Activated CD4-positive, alpha-beta T cell treated with anti-CD3 and anti-CD28 coated beads, Interleukin-2, amount 10 ng/mL, durations not matched to agents 7 days and 5 days (primary cell): ENCODE measurements around the gene CXXC1. TPM values are rescaled to one million over a fixed set of nuclear protein-coding genes. Genes with fewer than 3 reads are reported as not detected.
"Not testable (repeated sequence)": the region's sequence is repeated elsewhere in the genome, so short reads cannot be mapped to it uniquely, and the experiment has no call there.

Source experiments
- CTCF ChIA-PET: fragments of 350-600 bp; sonication (Branson Sonifier 250); formaldehyde crosslinking; loops from one replicate; lab custom pipeline; 2021; ENCODE audit warnings: antibody characterized with exemption; lab: Charles Lee
- POLR2A ChIA-PET: fragments of 350-600 bp; sonication (Branson Sonifier 250); formaldehyde crosslinking; loops from one replicate; lab custom pipeline; 2021; ENCODE audit warnings: antibody characterized with exemption; lab: Charles Lee
- DNase-seq: peaks from one replicate; pipeline ENCODE4 v3.0.0-alpha.2; 2020
- H3K27ac Mint-ChIP-seq: one replicate; pipeline ENCODE4 v1.8.0; 2021; ENCODE audit warnings: mild to moderate bottlenecking, moderate library complexity, mixed read lengths
- H3K27me3 Mint-ChIP-seq: one replicate; pipeline ENCODE4 v1.8.0; 2021; ENCODE audit warnings: mixed read lengths
- H3K36me3 Mint-ChIP-seq: one replicate; pipeline ENCODE4 v1.8.0; 2021; ENCODE audit warnings: low read depth, mixed read lengths
- H3K4me1 Mint-ChIP-seq: one replicate; pipeline ENCODE4 v1.8.0; 2021; ENCODE audit warnings: mixed read lengths
- H3K4me3 Mint-ChIP-seq: one replicate; pipeline ENCODE4 v1.8.0; 2021; ENCODE audit warnings: mild to moderate bottlenecking, moderate library complexity, mixed read lengths
- H3K9me3 Mint-ChIP-seq: one replicate; pipeline ENCODE4 v1.8.0; 2021; ENCODE audit warnings: mixed read lengths
- total RNA-seq, 2 experiments: library from RNA; stranded (reverse); gene quantifications; one replicate each; pipeline ENCODE4 v1.2.3, GENCODE V29; 2021

Gene CXXC1
- total RNA-seq, 2 experiments from 2014 or later, result 125 to 139 TPM

GRCh38 chr18:50250935-50251334 is 36.6 kb downstream of the CXXC1 start:
- H3K27me3 Mint-ChIP-seq, result no peaks in the 10 kb centered on the region
- H3K4me3 Mint-ChIP-seq, result no peak overlapping the region
- DNase-seq, result no peak
- no peaks in the 10 kb centered on the region for H3K9me3 Mint-ChIP-seq
- ChIA-PET POLR2A (interaction anchor here (0.6 kb wide), 1 partner anchor 985 kb away, joined by 4 read pairs; no protein-coding TSS in a partner anchor), CTCF (no interaction called here)
- H3K4me1 Mint-ChIP-seq, result peaks cover 2% of the 10 kb centered on the region
- H3K36me3 Mint-ChIP-seq, result no peaks in the 10 kb centered on the region
- H3K27ac Mint-ChIP-seq, result no peak overlapping the region

DNA sequence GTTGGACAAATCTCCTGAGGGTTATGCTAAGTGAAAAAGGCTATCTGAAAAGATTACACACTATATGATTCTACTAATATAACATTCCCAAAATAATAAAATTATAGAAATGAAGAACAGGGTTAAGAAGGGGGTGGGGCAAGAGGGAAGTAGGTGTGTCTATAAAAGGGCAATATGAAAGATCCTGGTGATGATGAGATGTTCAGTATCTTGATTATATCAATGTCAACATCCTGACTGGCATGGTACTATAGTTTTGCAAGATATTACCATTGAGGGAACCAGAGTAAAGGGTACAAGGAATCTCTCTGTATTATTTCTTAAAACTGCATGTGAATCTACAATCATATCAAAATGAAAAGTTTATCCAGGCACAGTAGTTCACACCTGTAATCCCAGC is 37.9 kb downstream of the CXXC1 start:
- POLR2A ChIA-PET, result no interaction called here
- H3K27ac Mint-ChIP-seq, result no peak overlapping the region
- CTCF ChIA-PET, result no interaction called here
- no peaks in the 10 kb centered on the region for H3K36me3 Mint-ChIP-seq
- peaks cover 2% of the 10 kb centered on the region for H3K4me1 Mint-ChIP-seq
- no peaks in the 10 kb centered on the region for H3K9me3 Mint-ChIP-seq
- no peaks in the 10 kb centered on the region for H3K27me3 Mint-ChIP-seq
- no peak for DNase-seq
- H3K4me3 Mint-ChIP-seq, result no peak overlapping the region

DNA sequence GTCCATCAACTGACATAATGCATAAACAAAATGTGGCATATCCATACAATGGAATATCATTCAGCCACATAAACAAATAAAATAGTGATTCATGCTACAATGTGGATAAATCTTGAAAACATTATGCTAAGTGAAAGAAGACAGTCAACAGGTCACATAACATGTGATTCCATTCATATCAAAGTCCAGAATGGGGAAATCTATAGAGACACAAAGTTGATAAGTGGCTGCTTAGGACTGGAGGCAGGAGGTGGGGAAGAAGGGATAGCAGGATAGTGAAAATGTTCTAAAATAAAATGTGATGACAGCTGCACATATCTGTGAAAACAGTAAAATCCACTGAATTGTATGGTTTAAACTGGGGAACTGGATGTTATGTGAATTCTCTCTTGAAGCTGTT is 39.9 kb downstream of the CXXC1 start:
- POLR2A ChIA-PET, result no interaction called here
- no peak for DNase-seq
- Mint-ChIP-seq H3K4me3 (no peak overlapping the region), H3K27ac (no peak overlapping the region), H3K36me3 (no peaks in the 10 kb centered on the region), H3K9me3 (no peaks in the 10 kb centered on the region), H3K27me3 (peaks cover 2% of the 10 kb centered on the region), H3K4me1 (peaks cover 2% of the 10 kb centered on the region)
- CTCF ChIA-PET, result no interaction called here

- H3K4me3 Mint-ChIP-seq, H3K27ac Mint-ChIP-seq, H3K4me1 Mint-ChIP-seq, POLR2A ChIA-PET, DNase-seq, H3K36me3 Mint-ChIP-seq, H3K27me3 Mint-ChIP-seq: not testable (repeated sequence)
- peaks cover 14% of the 10 kb centered on the region for H3K9me3 Mint-ChIP-seq
- CTCF ChIA-PET, result interaction anchor here (1.2 kb wide), 1 partner anchor 115 kb away, joined by 3 read pairs; no protein-coding TSS in a partner anchor
These were observed 45.7 kb downstream of the CXXC1 start for GRCh38 chr18:50241768-50242167.

DNA sequence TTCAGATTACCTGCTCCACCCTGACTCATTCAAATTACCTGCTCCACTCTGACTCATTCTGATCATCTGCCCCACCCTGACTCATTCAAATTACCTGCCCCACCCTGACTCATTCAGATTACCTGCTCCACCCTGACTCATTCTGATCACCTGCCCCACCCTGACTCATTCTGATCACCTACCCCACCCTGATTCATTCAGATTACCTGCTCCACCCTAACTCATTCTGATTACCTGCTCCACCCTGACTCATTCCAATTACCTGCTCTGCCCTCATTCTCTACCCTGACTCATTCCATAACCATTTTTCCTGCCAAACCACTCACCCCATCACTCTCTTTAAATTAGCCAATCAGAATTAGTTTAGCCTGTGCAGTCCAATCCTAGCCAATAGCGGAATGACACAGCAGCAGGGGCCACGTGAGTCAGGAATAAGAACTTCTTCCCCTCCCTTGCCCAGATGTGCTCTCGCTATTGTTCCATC is 47.4 kb downstream of the CXXC1 start:
- no peak for DNase-seq
- Mint-ChIP-seq H3K4me3 (no peak overlapping the region), H3K27ac (no peak overlapping the region), H3K9me3 (peaks cover 14% of the 10 kb centered on the region), H3K27me3 (peaks cover 5% of the 10 kb centered on the region), H3K36me3 (no peaks in the 10 kb centered on the region), H3K4me1 (peaks cover 8% of the 10 kb centered on the region)
- ChIA-PET CTCF (no interaction called here), POLR2A (no interaction called here)

DNA sequence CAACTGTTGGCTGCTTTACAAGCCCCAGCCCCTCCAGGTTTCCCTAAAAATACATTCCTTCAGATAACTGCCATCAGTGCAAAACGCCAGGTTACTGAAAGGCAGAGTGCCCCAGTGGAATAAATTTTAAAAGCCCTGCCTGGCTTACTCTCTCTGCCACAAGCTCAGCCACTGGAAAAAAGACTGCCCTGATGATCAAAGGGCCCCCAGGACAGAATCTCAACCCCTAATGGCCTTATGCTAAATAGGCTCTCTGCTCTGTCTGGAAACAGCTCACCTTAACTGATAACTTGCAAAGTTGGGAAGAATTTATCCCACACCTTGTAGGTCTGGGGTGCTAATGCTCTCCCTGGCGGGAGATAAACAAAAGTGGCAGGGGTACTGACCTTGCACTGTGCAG is 55.1 kb downstream of the CXXC1 start:
- no peaks in the 10 kb centered on the region for H3K9me3 Mint-ChIP-seq
- CTCF ChIA-PET, result interaction anchor here (0.7 to 1.5 kb wide), 2 partner anchors 9 to 27 kb away, joined by 3 to 4 read pairs; no protein-coding TSS in a partner anchor
- H3K27ac Mint-ChIP-seq, result no peak overlapping the region
- H3K36me3 Mint-ChIP-seq, result no peaks in the 10 kb centered on the region
- H3K4me1 Mint-ChIP-seq, result no peaks in the 10 kb centered on the region
- POLR2A ChIA-PET, result no interaction called here
- H3K27me3 Mint-ChIP-seq, result peaks cover 5% of the 10 kb centered on the region
- H3K4me3 Mint-ChIP-seq, result no peak overlapping the region
- DNase-seq, result no peak

Other genes starting within 250 kb of the CXXC1 start
- gene MYO5B, start 92.5 kb downstream of the CXXC1 start, total RNA-seq, result under 1 TPM in 1 of 2 experiments, not detected in 1; 0.12 TPM
- under 1 TPM; 0.50 to 0.56 TPM for gene CFAP53, start 21.2 kb downstream of the CXXC1 start, total RNA-seq
- 10 to 100 TPM; 91.6 to 96.2 TPM for gene MBD1, start 6.2 kb downstream of the CXXC1 start, total RNA-seq
- gene SKA1, start 87.4 kb upstream of the CXXC1 start, total RNA-seq, result 10 to 100 TPM; 44.1 to 51.4 TPM